ENCODE results near the gene SLC2A11.
A peak's percentile ranks its signal among the peaks of the same experiment; 100 is the strongest.

SLC2A11 gene, protein sequence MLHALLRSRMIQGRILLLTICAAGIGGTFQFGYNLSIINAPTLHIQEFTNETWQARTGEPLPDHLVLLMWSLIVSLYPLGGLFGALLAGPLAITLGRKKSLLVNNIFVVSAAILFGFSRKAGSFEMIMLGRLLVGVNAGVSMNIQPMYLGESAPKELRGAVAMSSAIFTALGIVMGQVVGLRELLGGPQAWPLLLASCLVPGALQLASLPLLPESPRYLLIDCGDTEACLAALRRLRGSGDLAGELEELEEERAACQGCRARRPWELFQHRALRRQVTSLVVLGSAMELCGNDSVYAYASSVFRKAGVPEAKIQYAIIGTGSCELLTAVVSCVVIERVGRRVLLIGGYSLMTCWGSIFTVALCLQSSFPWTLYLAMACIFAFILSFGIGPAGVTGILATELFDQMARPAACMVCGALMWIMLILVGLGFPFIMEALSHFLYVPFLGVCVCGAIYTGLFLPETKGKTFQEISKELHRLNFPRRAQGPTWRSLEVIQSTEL

DNA sequence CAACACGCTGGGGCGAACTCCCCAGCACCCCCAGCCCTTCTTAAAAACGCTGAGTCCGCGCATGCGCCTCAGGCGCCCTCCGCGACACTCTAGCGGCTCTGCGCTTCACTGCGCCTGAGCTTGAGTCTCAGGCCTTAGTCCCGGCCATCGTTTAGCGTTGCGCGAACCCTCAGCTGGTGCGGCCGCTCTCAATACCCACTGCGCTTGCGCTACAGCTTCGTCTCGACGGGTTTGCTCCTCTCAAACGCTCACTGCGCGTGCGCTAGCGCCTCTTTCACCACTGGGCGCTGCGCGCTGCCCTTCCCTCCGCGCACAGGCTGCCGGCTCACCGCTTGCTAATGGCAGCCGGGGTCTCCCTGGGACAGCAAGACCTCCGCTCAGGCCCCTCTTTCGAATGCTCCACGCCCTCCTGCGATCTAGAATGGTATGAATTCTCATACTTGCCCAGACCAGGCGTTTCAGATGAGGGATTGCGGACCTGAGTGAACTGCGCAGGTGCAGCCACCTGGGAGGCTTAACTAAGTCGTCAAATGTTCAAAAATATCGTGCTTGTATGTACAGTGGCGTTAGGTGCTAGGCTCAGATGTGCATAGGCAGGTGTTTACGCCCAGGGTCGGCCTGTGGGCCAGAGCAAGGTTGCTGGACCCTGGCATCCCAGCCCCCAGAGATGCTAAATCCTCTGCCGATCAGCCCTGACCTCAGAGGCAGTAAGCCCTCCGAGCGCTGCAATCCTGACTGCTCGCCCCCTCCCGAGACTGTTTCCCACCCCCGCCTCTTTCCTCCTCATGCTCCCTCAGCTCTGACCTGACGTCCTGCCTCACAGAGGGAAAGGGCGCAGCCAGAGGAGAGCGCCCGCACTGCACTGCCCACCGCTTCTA is at the start of gene SLC2A11:
SLC2A11 (plus strand) TSS at position 270 of the 878 bp plus-strand sequence; CDS start at position 395, 125 bp downstream.
- peak; percentile 85 for DNase-seq (ENCODE audit: low read depth)

DNA sequence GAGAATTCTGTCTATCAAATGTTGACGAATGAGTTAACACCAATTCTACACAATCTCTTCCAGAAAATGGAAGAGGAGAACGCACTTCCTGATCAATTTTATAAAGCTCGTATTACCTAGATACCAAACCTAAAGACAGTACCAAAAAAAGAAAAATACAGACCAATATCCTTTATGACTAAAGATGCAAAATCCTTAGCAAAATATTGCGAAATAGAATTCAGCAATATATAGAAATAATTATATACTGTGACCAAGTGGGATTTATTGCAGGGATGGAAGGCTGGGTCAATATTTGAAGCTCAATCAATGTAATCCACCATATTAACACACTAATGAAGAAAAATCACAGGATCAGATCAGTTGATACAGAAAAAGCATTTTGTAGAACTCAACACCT is 45.3 kb upstream of the SLC2A11 start:
- DNase-seq (ENCODE audit: low read depth): no peak

DNA sequence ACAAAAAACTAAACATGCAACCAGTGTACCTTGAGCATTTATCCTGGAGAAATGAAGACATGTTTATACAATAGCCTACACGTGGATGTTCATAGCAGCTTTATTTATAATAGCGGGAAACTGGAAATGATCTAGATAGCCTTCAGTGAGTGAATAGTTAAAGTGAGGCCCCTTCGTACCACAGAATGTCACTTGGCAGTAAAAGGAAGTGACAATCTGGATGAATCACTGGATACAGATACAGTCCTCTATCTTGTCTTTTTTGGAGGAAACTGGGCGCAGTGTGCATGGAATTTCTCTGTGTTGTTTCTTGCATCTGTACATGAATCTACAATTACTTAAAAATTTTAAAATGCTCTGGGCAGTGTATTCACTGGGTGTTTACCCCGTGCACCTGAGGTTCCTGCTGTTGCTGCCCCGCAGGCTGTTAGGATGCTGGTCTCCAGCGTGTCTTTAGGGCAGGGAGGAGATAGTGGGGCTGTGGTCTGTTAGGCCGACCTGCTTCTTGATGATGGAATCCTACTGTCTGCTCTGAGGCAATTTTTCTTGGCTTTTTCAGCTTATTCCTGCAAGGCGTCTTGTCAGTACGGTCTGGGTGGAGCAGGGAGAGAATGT is 42.0 kb upstream of the SLC2A11 start:
- no peak for DNase-seq (ENCODE audit: low read depth)

DNA sequence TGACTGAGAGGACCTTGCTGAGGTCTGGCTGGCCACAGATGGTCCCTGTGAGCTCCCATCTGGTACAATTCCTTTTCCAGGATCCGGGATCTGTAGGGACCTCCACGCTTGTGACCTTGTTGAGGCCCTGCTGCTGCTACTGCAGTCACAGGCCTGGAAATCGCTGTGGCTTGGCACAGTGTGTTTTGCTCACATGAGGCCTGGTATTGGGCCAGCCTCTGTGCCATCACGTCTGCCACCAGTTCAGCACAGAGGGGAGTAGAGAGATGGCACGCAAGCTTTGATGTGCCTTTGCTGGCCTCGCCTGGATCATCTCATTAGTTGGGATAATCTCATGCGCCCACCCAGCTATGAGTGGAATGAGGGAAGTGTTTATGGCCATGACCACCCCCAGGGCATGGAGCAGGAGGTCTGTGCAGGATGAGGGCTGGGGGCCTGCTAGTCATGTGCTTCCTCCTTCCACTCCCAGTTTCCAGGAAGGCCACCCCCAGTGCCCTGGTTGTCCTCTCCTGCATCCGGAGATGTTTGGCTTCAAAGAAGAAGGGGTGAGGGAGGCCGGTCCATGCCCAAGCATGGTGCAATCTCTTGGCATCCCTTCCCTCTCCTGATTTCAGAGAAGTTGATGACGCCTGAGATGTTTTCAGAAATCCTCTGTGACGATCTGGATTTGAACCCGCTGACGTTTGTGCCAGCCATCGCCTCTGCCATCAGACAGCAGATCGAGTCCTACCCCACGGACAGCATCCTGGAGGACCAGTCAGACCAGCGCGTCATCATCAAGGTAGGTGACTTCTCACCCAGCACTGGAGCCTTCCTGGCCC is 41.3 kb upstream of the SLC2A11 start:
- DNase-seq (ENCODE audit: low read depth): no peak

DNA sequence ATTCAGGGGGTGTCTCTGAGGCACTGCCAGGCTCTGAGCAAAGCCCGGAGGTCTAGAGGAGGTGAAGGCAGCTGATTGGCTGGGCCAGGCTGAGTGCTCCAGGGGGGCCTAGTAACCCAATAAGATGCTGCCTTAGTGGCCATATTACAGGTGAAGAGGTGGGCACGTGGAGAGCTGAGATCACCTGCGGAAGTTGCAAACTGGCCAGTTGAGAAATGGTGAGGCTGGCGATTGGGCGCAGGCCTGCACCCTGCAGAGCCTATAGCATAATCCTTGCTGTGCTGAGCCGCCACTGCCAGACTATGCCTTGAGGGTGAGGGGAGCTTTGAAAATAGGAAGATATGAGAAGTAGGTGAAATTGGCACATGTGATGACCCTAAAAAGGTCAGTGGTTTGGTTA is 40.5 kb upstream of the SLC2A11 start:
- no peak for DNase-seq (ENCODE audit: low read depth)

DNA sequence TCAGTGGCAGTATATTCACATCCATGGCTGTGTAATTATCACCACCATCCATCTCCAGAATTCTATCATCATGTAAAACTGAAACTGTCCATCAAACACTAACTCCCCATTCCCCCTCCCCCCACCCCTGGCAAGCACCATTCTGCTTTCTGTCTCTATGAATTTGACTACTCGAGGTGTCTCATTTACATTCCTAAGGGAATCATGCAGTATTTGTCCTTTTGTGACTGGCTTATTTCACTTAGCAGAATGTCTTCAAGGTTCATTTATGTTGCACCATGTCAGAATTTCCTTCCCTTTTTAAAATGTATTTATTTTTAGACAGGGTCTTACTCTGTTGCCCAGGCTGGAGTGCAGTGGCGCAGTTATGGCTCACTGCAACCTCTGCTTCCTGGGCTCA is 39.1 kb upstream of the SLC2A11 start:
- no peak for DNase-seq (ENCODE audit: low read depth)

DNA sequence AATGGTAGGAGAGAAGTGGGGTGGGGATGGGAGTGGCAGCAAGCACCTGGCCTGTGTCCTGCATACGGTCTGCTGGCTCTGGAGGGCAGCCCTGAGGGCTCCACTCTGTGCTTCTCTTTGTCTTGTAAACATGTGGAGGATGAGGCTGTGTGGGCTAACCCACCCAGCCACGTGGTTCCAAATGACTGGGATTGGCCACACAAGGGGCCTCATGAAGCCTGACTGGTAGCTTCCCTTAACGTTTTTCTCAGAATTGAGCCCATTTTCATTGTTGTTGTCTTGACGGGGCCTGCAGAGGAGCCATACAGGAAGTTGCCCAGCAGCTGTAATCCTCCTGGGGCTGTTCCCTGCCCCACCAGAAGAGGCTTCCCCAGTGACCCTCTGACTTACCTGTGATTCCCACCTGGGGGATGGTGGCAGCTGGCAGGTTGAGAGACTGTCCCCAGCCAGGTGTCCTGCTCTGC is 36.9 kb upstream of the SLC2A11 start:
- no peak for DNase-seq (ENCODE audit: low read depth)

DNA sequence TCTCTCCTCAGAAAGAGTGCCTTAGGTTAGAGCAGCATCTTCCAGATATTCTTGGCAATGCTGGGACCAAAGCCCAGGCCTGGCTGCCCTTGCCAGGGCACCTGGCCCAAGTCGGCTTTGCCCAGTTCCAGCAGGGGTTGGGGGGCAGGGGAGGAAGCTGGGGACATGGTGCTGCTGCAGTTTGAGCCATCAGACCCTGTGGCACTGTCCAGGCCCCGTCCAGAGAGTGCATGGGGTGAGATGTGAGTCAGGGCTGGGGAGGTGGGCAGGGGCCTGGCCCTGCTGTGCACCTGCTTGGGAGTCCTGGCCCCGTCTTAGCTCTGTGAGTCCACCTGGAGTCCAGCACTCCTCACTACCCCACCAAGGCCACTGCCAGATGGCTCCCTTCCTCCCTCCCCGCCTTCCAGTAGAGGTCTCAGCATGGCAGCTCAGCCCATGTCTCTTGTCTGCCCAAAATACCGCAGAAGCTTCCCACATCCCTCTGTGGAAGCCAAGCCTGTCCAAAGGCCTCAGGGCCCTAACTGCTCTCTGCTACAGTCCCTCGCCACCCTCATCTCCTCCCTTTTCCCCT is 35.5 kb upstream of the SLC2A11 start:
- no peak for DNase-seq (ENCODE audit: low read depth)

DNA sequence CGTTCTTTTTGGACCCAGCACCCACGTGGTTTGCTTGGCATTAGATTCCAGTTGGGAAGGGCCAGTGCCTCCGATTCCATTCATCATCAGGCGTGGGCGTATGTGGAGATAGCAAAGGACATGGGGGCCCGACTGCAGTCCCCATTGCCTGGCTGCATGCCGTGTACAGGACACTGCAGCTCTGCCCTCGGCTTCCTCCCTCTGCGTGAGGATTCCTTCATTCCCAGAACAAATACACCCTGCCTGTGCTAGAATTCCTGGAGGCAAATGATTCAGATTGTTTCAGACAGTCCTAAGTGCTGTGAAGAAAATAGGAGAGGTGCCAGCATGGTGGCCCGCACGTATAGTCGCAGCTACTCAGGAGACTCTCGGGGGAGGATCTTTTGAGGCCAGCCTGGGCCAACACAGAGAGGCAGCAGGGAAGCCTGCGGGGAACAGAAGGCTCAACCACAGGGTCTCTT is 34.3 kb upstream of the SLC2A11 start:
- DNase-seq (ENCODE audit: low read depth): no peak

DNA sequence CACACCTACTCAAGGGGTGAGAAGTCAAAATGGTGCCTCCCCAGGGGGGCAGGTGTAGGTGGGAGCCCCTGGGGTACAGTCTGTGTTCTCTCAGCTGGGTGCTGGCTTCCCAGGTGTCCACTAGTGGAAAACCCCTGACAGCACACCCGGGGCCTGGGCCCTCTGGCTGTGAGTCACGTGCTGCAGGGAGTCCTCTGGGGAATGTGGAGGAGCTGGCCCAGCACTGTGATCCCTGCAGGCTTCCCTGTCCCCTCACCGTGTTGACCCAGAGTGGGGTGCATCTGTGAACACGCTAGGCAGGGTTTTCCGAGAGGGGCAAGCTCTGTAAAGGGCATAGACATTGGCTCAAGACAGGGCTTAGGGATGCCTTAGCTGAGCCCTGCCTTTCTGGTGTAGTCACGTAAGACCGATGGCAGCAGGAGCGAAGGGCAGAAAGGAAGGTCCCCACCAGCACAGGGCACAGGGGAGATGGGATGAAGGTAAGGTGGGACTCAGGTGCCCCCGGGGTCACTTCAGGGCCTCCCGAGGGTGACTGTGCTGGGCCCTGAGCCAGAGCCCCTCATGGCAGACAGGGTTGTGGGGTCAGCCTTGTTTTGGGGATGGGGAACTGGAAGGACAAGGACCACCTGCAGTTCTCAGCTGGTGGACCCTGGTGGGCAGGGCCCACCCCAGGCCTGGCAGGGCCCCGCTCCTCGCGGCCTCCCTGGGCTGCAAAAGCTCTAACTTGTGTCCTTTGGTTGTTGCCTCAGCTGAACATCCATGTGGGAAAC is 33.0 kb upstream of the SLC2A11 start:
- DNase-seq (ENCODE audit: low read depth): no peak

DNA sequence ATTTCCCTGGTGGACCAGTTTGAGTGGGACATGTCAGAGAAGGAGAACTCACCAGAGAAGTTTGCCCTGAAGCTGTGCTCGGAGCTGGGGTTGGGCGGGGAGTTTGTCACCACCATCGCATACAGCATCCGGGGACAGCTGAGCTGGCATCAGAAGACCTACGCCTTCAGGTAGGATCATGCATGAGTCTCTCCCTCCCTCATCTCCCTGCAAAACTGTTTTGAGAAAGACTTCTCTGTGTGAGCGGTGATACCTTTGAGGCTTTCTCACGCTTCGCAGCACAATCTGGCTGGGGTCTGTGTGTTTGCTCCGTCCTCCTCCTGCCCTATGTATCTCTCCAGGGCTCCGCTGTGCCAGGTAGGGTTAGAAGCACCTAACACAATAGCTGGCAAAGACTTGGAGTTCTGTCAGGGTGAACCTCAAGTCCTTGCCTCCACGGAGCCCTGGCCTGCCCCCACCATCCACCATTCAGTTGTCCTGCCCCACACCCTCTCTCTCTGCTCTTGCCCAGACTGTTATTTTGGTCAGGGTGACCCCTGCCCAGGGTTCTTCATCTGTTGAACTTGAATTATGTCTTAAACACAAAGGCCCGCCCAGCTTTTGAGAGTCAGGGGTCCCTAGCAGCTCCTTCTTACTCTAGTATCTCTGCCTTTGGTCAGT is 32.3 kb upstream of the SLC2A11 start:
- no peak for DNase-seq (ENCODE audit: low read depth)

DNA sequence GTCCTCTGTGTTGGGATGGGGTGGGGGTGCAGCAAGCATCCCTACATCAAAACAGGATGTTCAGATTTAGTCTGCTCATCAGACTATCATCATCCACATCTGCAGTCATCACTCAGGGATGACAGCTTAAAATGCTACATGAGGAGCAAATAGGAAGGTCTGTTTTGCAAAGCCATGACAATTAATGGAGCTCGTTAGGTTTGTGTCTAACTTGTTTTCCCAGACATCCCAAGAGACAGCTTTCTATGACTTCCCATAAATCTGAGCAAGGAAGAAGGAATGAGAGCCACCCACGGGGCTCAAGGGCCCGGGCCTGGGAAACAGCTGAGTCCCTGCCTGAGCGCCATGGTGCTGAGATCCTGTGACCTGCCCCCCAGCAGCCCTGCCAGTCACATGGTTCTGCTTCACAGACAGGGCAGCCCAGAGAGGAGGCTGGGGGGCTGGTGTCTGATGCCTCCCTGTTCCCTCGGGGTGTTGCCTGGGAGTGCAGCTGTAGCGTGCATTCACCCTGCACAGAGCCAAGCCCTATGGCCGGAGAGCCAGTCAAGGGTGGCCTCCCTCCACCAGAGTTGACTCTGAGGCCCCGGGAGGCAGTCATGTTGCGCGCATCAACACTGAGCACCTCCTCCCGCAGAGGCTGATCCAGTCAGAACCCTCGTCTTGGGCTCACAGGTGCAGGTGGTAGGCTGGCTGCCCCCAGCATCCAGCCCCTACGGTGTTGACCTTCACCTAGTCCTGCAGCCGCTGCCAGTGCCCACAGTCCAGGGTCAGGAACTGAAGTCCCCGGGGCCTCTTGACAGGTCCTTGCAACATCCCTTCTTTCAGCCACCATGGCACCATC is 30.9 kb upstream of the SLC2A11 start:
- DNase-seq (ENCODE audit: low read depth): no peak

DNA sequence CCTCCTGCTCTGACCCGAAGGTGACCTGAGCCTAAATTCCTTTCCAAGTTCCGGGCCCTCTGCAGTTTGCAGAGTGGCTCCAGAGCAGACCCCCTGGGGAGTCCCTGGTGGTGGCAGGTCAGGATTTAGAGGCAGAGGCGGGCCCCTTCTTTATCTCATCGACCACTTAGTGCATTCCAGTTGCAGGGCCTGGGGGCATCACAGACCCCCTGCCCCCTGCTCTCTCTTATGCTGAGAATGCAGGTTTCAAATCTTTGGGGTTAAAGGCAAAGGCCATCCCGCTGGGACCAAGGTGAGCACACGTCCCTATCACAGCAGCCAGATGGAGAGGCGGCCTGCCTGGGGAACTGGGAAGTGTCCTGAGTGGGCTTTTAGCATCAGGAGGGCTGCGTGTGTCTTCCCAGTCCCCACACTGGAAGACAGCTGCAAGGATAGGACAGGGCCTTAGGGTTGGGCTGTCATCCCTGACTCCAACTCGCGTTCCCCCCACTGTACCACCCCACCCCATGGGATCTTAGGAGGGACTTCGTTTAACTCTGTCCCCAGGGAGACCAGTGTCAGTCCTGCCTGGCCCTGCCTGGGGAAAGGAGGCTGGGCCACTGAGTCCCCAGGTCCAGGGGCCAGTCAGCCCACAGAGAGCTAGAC is 30.2 kb upstream of the SLC2A11 start:
- DNase-seq (ENCODE audit: low read depth): no peak

DNA sequence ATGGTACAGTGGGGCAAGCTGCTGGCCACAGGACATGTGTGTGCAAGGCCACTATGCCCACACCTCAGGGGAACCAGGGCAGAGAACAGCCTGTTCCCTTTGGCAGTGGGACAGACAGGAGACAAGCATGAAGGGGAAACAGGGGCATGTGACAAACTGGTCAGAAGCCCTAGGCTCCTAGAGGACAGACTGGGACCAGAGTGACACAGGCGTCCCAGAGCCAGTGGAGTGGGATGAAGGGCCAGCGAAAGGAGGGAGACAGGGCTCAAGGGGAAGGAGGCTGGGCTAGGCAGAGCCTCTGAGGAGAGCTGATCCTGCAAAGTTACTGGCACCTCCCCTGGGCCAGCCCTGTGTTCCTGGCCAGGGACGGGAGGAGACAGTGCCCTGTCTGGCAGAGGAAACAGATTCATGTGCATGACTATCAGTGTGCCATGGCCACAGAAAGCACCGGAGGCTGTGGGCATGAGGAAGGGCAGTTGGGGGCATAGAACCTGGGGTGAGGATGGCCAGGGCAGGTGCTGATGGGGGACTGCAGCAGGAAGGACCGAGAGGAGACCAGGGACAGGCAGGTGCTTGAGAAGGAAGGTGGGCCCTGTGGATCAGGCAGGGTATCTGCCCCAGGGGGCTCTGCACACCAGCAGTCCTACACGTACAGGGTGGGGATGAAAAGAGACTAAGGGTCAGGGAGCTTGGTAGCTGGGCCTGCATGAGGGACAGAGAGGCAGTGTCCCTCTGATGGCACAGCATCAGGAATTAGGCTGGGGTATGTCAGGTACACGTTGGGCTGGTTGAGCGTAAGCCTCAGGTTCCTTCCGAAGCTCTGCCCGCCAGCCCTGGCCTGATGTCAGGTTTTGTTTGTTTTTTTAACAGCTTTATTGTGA is 28.6 kb upstream of the SLC2A11 start:
- no peak for DNase-seq (ENCODE audit: low read depth)

DNA sequence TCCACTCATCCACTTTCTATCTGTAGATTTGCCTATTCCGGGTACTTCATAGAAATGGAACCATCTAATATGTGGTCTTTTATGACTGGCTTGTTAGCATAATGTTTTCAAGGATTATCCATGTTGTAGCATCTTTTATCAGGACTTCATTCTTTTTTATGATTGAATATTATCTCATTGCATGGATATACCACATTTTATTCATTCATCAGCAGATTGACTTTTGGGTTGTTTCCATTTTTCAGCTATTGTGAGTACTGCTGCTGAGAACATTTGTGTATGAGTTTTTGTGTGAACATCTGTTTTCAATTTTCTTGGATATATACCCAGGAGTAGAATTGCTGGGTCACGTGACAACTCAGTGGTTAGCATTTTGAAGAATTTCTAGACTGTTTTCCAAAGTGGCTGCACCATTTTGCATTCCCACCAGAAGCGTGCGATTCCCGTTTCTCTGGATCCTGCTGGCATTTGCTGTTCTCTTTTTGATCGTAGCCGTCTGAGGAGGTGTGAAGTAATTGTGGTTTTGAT is 27.8 kb upstream of the SLC2A11 start:
- peak; percentile 28 for DNase-seq (ENCODE audit: low read depth)

DNA sequence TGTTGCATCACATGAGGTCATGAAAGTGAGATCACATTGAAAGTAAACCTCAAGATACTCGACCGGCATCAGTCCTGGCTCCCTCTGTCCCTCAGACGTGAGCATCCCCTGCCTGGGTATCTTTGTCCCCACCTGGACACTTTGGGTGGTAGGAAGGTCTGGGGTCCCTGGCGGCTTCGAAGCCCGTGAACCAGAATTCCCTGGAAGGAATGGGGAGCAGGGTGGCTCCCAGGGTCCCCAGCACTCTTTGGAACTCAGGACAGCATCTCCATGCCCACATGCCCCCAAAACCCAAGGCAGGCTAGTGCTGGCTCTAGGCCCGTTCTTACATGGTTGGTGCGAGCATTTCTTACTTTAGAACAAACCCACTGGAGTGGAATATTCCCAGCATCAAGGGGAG is 26.4 kb upstream of the SLC2A11 start:
- no peak for DNase-seq (ENCODE audit: low read depth)

DNA sequence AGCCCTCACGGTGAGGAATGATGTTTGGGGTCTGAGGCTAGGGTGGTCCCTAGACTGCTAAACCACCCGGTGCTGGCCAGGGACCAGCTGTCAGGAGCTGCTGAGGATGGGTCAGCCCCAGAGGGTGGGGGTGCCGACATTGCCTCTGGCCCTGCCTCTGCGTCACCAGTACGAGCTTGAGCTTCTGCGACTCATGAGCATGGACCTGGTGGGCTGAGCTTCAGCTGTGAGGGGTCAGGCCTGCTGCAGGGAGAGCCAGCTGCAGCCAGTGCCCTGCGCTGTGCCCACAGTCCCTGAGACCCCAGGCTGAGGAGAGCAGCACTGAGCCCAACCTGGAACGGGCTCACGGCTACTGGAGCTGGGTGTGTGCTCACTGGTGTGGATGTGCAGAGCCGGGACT is 25.9 kb upstream of the SLC2A11 start:
- no peak for DNase-seq (ENCODE audit: low read depth)

Data from HS-5 (cell line).